GM19240 (cell line): ENCODE data around the gene RXFP4.
"Not testable (repeated sequence)": the region's sequence is repeated elsewhere in the genome, so short reads cannot be mapped to it uniquely, and the experiment has no call there.

Experiments used
- DNase-seq: peaks from one replicate; pipeline ENCODE4 v3.0.0; 2011; ENCODE audit warnings: low spot score; ENCODE audit not compliant: insufficient read length

The RXFP4 gene, protein sequence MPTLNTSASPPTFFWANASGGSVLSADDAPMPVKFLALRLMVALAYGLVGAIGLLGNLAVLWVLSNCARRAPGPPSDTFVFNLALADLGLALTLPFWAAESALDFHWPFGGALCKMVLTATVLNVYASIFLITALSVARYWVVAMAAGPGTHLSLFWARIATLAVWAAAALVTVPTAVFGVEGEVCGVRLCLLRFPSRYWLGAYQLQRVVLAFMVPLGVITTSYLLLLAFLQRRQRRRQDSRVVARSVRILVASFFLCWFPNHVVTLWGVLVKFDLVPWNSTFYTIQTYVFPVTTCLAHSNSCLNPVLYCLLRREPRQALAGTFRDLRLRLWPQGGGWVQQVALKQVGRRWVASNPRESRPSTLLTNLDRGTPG

DNA sequence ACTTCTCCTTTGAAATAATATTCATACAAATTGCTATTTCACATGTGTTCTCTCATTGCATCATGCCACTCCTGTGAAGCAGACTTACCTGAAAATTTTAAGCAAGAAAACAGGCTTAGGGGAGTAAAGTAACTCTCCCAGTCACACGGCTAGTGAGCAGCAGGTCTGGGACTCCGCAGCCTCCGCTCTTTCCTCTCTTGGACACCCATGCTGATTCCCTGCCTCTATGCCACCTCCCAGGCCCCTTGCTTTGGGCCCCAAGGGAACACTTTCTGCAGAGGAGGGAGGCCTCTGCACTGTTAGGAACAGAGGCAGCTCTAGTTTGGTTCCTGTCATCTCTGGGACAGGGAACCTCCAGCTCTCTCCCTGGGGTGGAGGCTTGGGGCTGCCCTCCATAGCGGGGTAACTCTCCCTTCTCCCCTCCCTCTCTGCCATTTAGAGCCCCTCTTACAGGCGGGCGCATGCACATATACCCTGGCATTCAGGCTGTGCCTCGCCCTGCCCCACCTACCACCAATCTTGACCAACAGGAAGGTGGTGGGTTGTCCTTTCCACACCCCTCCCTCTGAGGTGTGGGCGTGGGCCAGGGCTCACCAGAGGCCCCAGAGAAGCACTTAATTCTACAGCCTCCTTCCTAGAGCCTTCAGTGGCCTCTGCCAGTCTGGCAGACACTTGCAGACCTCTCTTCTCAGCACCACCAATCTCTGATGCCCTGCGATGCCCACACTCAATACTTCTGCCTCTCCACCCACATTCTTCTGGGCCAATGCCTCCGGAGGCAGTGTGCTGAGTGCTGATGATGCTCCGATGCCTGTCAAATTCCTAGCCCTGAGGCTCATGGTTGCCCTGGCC lies at the start of gene RXFP4:
RXFP4 (plus strand) TSS at position 646 of the 852 bp plus-strand sequence; CDS start at position 718, 72 bp downstream.
- no peak for DNase-seq

DNA sequence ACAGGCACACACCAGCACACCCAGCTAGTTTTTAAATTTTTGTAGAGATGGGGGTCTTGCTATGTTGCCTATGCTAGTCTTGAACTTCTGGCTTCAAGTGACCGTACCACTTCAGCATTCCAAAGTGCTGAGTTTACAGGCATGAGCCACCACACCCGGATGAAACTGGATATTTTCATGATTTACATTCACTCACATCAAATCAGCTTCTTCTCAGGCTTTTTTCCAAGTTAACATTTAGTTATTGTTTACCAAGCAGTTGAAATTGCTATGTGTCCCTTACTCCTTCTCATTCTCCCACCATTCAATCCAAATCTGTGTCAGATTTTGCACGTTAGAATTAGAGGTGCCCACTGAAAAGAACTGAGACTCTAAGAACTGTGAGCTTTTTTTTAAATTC lies 48.6 kb upstream of the RXFP4 start:
- no peak for DNase-seq

GRCh38 chr1:155893389-155894142 lies 47.9 kb upstream of the RXFP4 start:
- DNase-seq, result no peak

DNA sequence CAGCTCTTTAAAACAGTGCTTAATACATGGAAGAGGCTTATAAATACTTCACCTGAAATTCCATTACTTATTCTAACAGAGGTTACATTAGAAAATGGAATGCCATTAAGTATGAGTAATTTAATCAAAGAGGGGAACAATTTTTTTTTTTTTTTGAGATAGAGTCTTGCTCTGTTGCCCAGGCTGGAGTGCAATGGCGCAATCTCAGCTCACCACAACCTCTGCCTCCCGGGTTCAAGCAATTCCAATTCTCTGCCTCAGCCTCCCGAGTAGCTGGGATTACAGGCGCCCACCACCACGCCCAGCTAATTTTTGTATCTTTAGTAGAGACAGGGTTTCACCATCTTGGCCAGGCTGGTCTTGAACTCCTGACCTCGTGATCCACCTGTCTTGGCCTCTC lies 45.8 kb upstream of the RXFP4 start:
- not testable (repeated sequence) for DNase-seq

- DNase-seq, result not testable (repeated sequence)
Measured at GRCh38 chr1:155896476-155896875, 45.0 kb upstream of the RXFP4 start.

- DNase-seq, result no peak
Measured at GRCh38 chr1:155897746-155898145, 43.7 kb upstream of the RXFP4 start.

DNA sequence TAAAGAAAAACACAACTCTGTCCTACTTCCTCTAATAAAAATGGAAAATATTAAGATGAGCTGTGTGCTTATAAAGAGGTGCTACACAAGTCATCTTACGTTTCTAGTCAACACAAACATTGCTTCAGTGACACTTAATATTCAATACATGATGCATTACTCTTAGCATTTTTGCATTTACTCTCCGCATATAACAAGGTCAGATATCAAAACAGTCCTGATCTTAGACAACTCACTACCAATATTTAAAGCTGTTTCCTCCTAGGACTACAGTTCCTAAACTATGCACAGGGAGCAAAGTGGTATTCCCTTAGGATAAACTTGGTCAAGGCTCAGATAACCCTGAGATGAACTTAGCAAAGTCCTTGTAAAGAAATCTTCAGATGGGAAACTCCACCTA lies 42.5 kb upstream of the RXFP4 start:
- no peak for DNase-seq

DNA sequence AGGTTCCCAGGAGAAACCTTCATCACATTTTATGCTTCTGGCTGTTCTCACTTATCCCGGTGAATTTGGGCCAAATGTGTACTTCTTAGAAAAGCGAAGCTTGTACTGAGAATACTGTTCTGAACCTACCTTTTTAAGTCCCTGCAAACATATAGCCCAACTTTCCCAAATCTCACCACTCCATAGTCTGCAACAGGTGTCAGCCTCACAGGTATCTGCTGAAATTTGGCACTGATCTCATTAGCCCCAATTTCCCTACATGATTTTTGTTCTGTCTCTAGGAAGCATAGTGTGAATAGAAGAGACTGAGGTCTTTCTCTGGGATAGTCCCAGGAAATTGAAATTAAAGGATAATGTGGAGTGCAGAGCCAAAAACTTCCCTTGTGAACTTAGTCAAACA lies 41.8 kb upstream of the RXFP4 start:
- DNase-seq, result no peak

GRCh38 chr1:155900161-155900560 lies 41.3 kb upstream of the RXFP4 start:
- no peak for DNase-seq

DNA sequence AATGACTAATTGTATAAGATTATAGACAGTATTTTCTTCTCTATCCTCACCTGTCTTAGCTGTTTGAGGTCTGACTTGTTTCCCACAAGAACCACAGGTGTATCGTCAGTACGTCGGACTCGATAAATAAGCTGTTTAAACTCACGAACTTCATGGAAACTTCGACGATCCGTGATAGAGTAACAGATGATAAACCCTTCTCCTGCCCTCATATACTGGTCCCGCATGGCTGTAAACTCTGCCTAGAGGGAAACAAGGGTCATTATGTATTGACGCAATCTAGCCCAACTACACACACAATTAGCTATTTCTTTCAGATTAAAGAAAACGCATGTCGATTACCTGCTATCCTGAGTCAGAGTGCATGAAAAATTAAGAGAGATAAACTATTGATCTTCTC lies 37.2 kb upstream of the RXFP4 start:
- no peak for DNase-seq

DNA sequence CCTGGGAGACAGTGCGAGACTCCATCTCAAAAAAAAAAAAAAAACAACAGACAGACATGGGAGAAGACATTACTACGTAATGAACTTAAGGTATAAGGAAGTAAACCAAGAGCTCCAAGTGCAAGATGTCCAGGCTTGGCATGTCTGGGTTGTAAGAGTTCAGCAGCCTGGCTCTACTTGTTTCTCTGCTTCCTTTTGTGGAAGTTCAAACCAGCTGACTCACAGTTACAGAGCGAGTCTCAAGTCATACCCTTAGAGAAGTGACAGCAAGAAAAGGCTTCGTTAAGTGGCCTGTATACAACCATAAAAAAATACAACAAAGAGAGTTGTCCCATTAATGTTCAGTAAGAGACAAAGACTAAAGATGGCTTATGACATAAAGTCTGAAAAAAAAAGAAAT lies 31.5 kb upstream of the RXFP4 start:
- DNase-seq, result no peak

GRCh38 chr1:155910621-155911121 lies 30.8 kb upstream of the RXFP4 start:
- no peak for DNase-seq

DNA sequence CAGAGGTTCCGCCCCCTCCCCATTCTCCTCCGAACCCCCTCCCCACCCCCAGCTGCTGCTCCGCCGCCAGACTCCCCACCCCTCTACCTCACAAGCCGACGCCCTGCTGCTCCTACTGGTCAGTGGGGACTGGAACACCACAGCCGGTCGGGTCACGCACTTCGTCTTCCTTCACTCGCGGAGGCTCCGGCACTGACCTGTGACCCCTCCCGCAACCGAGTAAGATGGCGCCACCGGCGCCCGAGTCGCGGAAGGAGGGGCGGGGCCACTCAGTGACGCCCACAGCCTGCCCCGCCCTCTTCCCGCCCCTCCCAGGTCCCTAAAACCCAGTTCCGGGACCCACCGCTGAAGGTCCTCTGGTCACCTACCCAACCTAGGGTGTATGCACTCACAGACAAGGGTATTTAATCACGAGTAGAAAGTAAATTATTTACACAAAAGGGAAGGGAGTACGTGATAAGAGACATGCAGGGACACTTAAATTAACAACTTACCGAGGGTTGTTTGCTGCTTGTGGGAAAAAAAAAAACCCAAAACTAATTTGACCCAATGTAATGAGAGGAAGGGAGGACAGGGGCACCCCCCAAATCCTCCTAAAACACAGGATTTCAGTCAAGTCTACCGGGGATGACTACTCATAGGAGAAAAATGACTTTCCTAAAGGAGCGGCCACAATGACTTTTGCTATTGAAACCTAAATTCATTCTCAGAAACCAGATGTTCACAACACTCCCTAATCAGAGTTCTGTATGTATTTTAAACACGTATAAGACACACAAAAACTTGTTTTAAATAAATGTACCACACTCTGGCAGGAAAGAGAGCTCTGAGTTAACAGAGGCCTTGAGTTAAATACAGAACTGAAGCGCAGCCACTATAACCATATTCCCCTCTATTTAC lies 30.0 kb upstream of the RXFP4 start, which contains the start of gene RIT1:
RIT1 (minus strand) TSS at position 194 of the 900 bp plus-strand sequence. CDS start 588 bp downstream, outside the sequence.
- DNase-seq, result peak; percentile 65

GRCh38 chr1:155912056-155912536 lies 29.3 kb upstream of the RXFP4 start:
- DNase-seq, result no peak

DNA sequence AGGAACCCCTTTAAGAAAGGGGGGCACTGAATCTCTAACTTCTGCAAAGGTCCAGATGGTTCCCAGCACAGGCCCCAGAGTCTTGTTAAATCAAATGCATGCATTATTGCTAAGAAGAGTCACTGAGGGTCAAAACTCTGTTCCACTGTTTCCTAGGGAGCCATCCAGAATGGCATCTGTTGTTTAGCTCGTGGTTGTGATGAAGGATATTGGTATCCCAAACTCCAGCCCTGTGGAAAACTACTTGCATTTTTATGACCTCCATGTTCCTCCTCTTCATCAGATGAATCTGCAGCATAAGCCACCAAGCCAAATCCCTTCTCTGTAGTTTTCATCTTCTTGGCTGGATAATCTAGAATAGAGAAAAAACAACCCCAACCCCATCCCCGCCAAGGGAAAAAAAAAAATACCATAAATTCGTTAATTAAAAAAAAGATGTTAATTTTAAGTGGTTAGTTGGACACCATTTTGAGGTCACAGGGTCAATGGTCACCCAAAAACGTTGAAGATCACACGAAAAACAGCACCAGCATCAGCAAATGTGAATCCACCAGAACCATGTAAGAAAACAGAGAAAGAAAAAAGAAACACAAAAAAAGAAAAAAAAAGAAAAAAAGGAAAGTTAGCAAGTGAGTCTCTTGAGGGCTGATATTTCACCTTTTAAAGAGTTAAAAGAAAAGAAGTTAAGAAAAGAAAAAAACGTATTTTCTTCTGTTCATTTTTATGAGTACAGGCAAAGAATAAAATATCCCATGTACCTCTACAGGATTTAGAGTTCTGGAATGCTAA lies 27.3 kb upstream of the RXFP4 start:
- no peak for DNase-seq

- no peak for DNase-seq
Measured at GRCh38 chr1:155918660-155919059, 22.8 kb upstream of the RXFP4 start.

- no peak for DNase-seq
Measured at GRCh38 chr1:155919801-155920200, 21.6 kb upstream of the RXFP4 start.

DNA sequence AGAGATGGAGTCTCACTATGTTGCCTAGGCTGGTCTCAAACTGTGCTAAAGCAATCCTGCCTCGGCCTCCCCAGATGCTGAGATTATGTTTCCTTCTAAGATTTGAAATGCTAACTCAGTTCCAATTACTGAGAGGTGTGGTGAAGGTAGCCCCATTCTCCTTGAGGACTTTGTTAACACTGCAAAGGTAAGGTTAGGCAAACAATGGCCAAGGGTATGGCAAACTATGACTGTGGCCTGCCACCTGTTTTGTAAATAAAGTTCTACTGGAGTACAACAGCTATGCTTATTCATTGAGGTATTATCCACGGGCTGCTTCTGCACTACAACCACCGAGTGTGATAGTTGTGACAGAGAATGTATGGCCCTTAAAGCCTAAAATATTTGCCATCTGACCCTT lies 20.7 kb upstream of the RXFP4 start:
- no peak for DNase-seq

GRCh38 chr1:155925506-155925905 lies 15.9 kb upstream of the RXFP4 start:
- DNase-seq, result no peak
